Caco-2 (cell line): ENCODE results near the gene BTAF1. TPM values are rescaled to one million over a fixed set of nuclear protein-coding genes. Genes with fewer than 3 reads are reported as not detected.

Experiments used
- BruUV-seq: library from RNA; stranded (reverse); fragments of 400-500 nt; replicated peaks from 2 replicates; lab custom pipeline; 2021; lab: Mats Ljungman, UMichigan
- CTCF ChIA-PET: fragments of 300-600 bp; sonication (Branson Sonifier 250); formaldehyde crosslinking; loops from one replicate; lab custom pipeline; 2022; ENCODE audit warnings: antibody characterized with exemption; lab: Charles Lee
- POLR2A ChIA-PET: fragments of 300-600 bp; sonication (Branson Sonifier 250); formaldehyde crosslinking; loops from one replicate; lab custom pipeline; 2022; ENCODE audit warnings: antibody characterized with exemption; lab: Charles Lee
- DNase-seq, 2 experiments: peaks; one replicate each; pipeline versions ENCODE4 v3.0.0 to v3.0.0-alpha.2; 2020 to 2022
- H3K27me3 ChIP-seq: replicated peaks from 2 replicates; pipeline ENCODE4 v1.6.0; 2011; ENCODE audit warnings: low read length; ENCODE audit not compliant: control insufficient read depth, insufficient read depth
- H3K36me3 ChIP-seq: 2 replicates; pipeline ENCODE4 v1.5.1; 2011; ENCODE audit warnings: low read length; ENCODE audit not compliant: control insufficient read depth, insufficient read depth
- H3K4me1 ChIP-seq: fragments of 250-450 bp; sonication (Bioruptor Pico); 2 replicates; pipeline ENCODE4 v1.5.1; 2020; ENCODE audit warnings: mild to moderate bottlenecking
- H3K4me3 ChIP-seq: 2 replicates; pipeline ENCODE4 v1.5.1; 2011; ENCODE audit warnings: low read depth, mild to moderate bottlenecking, control low read depth, low read length
- H3K9me3 ChIP-seq: fragments of 250-450 bp; sonication (Bioruptor Pico); 2 replicates; pipeline ENCODE4 v1.5.1; 2020; ENCODE audit warnings: mild to moderate bottlenecking, moderate library complexity
- H3K27ac Mint-ChIP-seq: one replicate; pipeline ENCODE4 v1.8.0; 2022; ENCODE audit warnings: mixed read lengths; ENCODE audit not compliant: unreplicated experiment
- H3K27me3 Mint-ChIP-seq: one replicate; pipeline ENCODE4 v1.8.0; 2022; ENCODE audit warnings: mixed read lengths; ENCODE audit not compliant: insufficient read depth, unreplicated experiment
- H3K36me3 Mint-ChIP-seq: one replicate; pipeline ENCODE4 v1.8.0; 2022; ENCODE audit warnings: mild to moderate bottlenecking, mixed read lengths; ENCODE audit not compliant: insufficient read depth, unreplicated experiment
- H3K4me1 Mint-ChIP-seq: one replicate; pipeline ENCODE4 v1.8.0; 2022; ENCODE audit warnings: low read depth, mixed read lengths; ENCODE audit not compliant: unreplicated experiment
- H3K4me3 Mint-ChIP-seq: one replicate; pipeline ENCODE4 v1.8.0; 2022; ENCODE audit warnings: mild to moderate bottlenecking, moderate library complexity, mixed read lengths; ENCODE audit not compliant: unreplicated experiment
- H3K9me3 Mint-ChIP-seq: one replicate; pipeline ENCODE4 v1.8.0; 2022; ENCODE audit warnings: mixed read lengths; ENCODE audit not compliant: unreplicated experiment
- intact Hi-C: fragments of 100-400 bp; cut with micrococcal nuclease; formaldehyde crosslinking; loops from one replicate; pipeline ENCODE4 v1.10.0; 2022; ENCODE audit not compliant: unreplicated experiment
- total RNA-seq: library from RNA; stranded (reverse); gene quantifications from 2 replicates; pipeline ENCODE4 v1.2.3, GENCODE V29; 2022
- TF ChIP-seq, protein P1 (sequence below), 2 experiments: fragments of 200-600 bp in 1 of 2; IDR thresholded peaks; 1 replicate in 1 of 2; 2 replicates in 1 of 2; pipeline versions ENCODE4 v1.5.1 to v1.8.0; 2011 to 2022; ENCODE audit warnings: antibody characterized with exemption in 1 of 2, control low read depth in 1 of 2, inconsistent platforms in 1 of 2, low read depth in 1 of 2, low read length in 1 of 2, mild to moderate bottlenecking in 1 of 2, moderate library complexity in 1 of 2; ENCODE audit not compliant: insufficient read depth in 1 of 2, severe bottlenecking in 1 of 2, unreplicated experiment in 1 of 2

The BTAF1 gene
- total RNA-seq, 1 experiment from 2014 or later = 49.7 TPM

GRCh38 chr10:91976317-91977051 lies 52.9 kb downstream of the BTAF1 start:
- BruUV-seq = no TSS peak
- Mint-ChIP-seq H3K27ac (no peak overlapping the region), H3K27me3 (no peaks in the 10 kb centered on the region), H3K4me3 (no peak overlapping the region), H3K9me3 (no peaks in the 10 kb centered on the region), H3K36me3 (peaks cover 23% of the 10 kb centered on the region), H3K4me1 (no peaks in the 10 kb centered on the region)
- Histone ChIP-seq H3K4me1 (no peaks in the 10 kb centered on the region), H3K9me3 (no peaks in the 10 kb centered on the region), H3K27me3 (no peaks in the 10 kb centered on the region), H3K36me3 (no peaks in the 10 kb centered on the region), H3K4me3 (no peak overlapping the region)
- intact Hi-C loops = no loop called here
- no peak for DNase-seq
- ChIA-PET CTCF (no interaction called here), POLR2A (no interaction called here)
- TF ChIP-seq, protein P1, sequence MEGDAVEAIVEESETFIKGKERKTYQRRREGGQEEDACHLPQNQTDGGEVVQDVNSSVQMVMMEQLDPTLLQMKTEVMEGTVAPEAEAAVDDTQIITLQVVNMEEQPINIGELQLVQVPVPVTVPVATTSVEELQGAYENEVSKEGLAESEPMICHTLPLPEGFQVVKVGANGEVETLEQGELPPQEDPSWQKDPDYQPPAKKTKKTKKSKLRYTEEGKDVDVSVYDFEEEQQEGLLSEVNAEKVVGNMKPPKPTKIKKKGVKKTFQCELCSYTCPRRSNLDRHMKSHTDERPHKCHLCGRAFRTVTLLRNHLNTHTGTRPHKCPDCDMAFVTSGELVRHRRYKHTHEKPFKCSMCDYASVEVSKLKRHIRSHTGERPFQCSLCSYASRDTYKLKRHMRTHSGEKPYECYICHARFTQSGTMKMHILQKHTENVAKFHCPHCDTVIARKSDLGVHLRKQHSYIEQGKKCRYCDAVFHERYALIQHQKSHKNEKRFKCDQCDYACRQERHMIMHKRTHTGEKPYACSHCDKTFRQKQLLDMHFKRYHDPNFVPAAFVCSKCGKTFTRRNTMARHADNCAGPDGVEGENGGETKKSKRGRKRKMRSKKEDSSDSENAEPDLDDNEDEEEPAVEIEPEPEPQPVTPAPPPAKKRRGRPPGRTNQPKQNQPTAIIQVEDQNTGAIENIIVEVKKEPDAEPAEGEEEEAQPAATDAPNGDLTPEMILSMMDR (IDR thresholded peaks at IDR 0.05; ENCODE audit: insufficient read depth in 1 of 2, low read depth in 1 of 2, low read length in 1 of 2, severe bottlenecking in 1 of 2, unreplicated experiment in 1 of 2) = no peak

- Mint-ChIP-seq H3K9me3 (no peaks in the 10 kb centered on the region), H3K27me3 (no peaks in the 10 kb centered on the region), H3K27ac (no peak overlapping the region), H3K4me3 (no peak overlapping the region), H3K4me1 (no peaks in the 10 kb centered on the region), H3K36me3 (peaks cover 23% of the 10 kb centered on the region)
- no TSS peak for BruUV-seq
- no peak for DNase-seq
- Histone ChIP-seq H3K9me3 (no peaks in the 10 kb centered on the region), H3K4me3 (no peak overlapping the region), H3K36me3 (no peaks in the 10 kb centered on the region), H3K27me3 (no peaks in the 10 kb centered on the region), H3K4me1 (no peaks in the 10 kb centered on the region)
- TF ChIP-seq, protein P1 (IDR thresholded peaks at IDR 0.05; ENCODE audit: insufficient read depth in 1 of 2, low read depth in 1 of 2, low read length in 1 of 2, severe bottlenecking in 1 of 2, unreplicated experiment in 1 of 2) = no peak
- intact Hi-C loops = no loop called here
- POLR2A ChIA-PET = no interaction called here
- CTCF ChIA-PET = no interaction called here
Measured at GRCh38 chr10:91977491-91977890, 53.9 kb downstream of the BTAF1 start.

DNA sequence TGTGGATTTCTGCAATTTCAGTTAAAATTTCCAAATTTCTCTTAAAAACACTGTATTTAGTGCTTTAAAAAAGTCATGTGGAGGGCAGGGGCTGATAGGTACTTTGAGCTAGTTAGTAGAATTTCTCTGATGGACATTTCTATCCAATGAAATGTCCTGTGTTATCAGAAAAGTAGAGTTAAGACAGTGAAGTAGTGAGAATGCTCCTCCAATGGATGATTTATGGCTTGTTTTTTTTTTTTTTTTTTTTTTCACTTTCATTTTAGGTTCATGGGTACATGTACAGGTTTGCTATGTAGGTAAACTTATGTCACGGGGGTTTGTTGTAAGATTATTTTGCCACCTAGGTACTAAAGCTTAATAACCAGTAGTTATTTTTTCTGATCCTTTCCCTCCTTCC lies 55.0 kb downstream of the BTAF1 start:
- Histone ChIP-seq H3K4me3 (no peak overlapping the region), H3K9me3 (no peaks in the 10 kb centered on the region), H3K27me3 (no peaks in the 10 kb centered on the region), H3K36me3 (no peaks in the 10 kb centered on the region; the same call in 1 of the 2 replicates), H3K4me1 (no peaks in the 10 kb centered on the region)
- Mint-ChIP-seq H3K27ac (no peak overlapping the region), H3K4me3 (no peak overlapping the region), H3K27me3 (no peaks in the 10 kb centered on the region), H3K4me1 (no peaks in the 10 kb centered on the region), H3K36me3 (peaks cover 34% of the 10 kb centered on the region), H3K9me3 (no peaks in the 10 kb centered on the region)
- POLR2A ChIA-PET = interaction anchor here (0.9 kb wide), 1 partner anchor 55 kb away, joined by 4 read pairs; the partner anchor contains the start of gene BTAF1
- no TSS peak for BruUV-seq
- TF ChIP-seq, protein P1 (IDR thresholded peaks at IDR 0.05; ENCODE audit: insufficient read depth in 1 of 2, low read depth in 1 of 2, low read length in 1 of 2, severe bottlenecking in 1 of 2, unreplicated experiment in 1 of 2) = no peak
- intact Hi-C loops = no loop called here
- DNase-seq = no peak
- CTCF ChIA-PET = interaction anchor here (0.7 kb wide), 1 partner anchor 16 kb away, joined by 6 read pairs; no protein-coding TSS in a partner anchor
